ENCODE measurements around the gene ST7L. TPM values are rescaled to one million over a fixed set of nuclear protein-coding genes. Genes with fewer than 3 reads are reported as not detected.

Gene ST7L
- total and polyA plus RNA-seq, 2 experiments from 2014 or later = 9.2 to 14.2 TPM

- peaks cover 81% of the 10 kb centered on the region for H4K20me1 ChIP-seq (ENCODE audit: insufficient read depth, poor library complexity, severe bottlenecking)
- 98% methylated on average over 2 of the region's 2 CpGs for whole genome bisulfite sequencing (ENCODE audit: low lambda C conversion rate, missing lambda C conversion rate)
- peaks cover 90% of the 10 kb centered on the region for H3K79me2 ChIP-seq
Observed at GRCh38 chr1:112636056-112636455, 17.1 kb upstream of the ST7L start.

GRCh38 chr1:112634367-112634766 lies 15.4 kb upstream of the ST7L start:
- H2AFZ ChIP-seq = no peak overlapping the region
- H3K4me2 ChIP-seq = peak overlapping the region; percentile 38
- peaks cover 33% of the 10 kb centered on the region for H3K4me1 ChIP-seq (ENCODE audit: insufficient read depth)
- no peaks in the 10 kb centered on the region for H3K9me2 ChIP-seq (replicated peaks; ENCODE audit: insufficient read depth)
- H3K27ac ChIP-seq = no peak overlapping the region
- no peaks in the 10 kb centered on the region for H3K9me3 ChIP-seq (ENCODE audit: low read depth)
- no peak overlapping the region for H3K4me3 ChIP-seq
- peaks cover 100% of the 10 kb centered on the region for H3K79me2 ChIP-seq
- no peak for DNase-seq (ENCODE audit: low spot score)
- peaks cover 94% of the 10 kb centered on the region for H4K20me1 ChIP-seq (ENCODE audit: insufficient read depth, poor library complexity, severe bottlenecking)
- no peaks in the 10 kb centered on the region for H3K27me3 ChIP-seq
- no peak for TF ChIP-seq EZH2phosphoT487 (IDR thresholded peaks at IDR 0.05; ENCODE audit: low read depth, severe bottlenecking, unreplicated experiment)
- TF ChIP-seq, protein P1, sequence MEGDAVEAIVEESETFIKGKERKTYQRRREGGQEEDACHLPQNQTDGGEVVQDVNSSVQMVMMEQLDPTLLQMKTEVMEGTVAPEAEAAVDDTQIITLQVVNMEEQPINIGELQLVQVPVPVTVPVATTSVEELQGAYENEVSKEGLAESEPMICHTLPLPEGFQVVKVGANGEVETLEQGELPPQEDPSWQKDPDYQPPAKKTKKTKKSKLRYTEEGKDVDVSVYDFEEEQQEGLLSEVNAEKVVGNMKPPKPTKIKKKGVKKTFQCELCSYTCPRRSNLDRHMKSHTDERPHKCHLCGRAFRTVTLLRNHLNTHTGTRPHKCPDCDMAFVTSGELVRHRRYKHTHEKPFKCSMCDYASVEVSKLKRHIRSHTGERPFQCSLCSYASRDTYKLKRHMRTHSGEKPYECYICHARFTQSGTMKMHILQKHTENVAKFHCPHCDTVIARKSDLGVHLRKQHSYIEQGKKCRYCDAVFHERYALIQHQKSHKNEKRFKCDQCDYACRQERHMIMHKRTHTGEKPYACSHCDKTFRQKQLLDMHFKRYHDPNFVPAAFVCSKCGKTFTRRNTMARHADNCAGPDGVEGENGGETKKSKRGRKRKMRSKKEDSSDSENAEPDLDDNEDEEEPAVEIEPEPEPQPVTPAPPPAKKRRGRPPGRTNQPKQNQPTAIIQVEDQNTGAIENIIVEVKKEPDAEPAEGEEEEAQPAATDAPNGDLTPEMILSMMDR (IDR thresholded peaks at IDR 0.05; ENCODE audit: poor library complexity) = no peak
- TF ChIP-seq EZH2 (IDR thresholded peaks at IDR 0.05; ENCODE audit: borderline replicate concordance) = no peak
- no peaks in the 10 kb centered on the region for H3K36me3 ChIP-seq (replicated peaks; ENCODE audit: insufficient read depth, low read depth)

More at GRCh38 chr1:112636056-112636455, 17.1 kb upstream of the ST7L start:
- H3K4me3 ChIP-seq = no peak overlapping the region
- H3K4me2 ChIP-seq = no peak overlapping the region
- H3K27ac ChIP-seq = no peak overlapping the region
- H3K36me3 ChIP-seq (replicated peaks; ENCODE audit: insufficient read depth, low read depth) = no peaks in the 10 kb centered on the region
- peaks cover 33% of the 10 kb centered on the region for H3K4me1 ChIP-seq (ENCODE audit: insufficient read depth)
- H2AFZ ChIP-seq = no peak overlapping the region
- no peaks in the 10 kb centered on the region for H3K9me3 ChIP-seq (ENCODE audit: low read depth)
- no peak for TF ChIP-seq EZH2 (IDR thresholded peaks at IDR 0.05; ENCODE audit: borderline replicate concordance)
- no peaks in the 10 kb centered on the region for H3K9me2 ChIP-seq (replicated peaks; ENCODE audit: insufficient read depth)
- no peak for DNase-seq (ENCODE audit: low spot score)
- no peaks in the 10 kb centered on the region for H3K27me3 ChIP-seq

- DNase-seq (ENCODE audit: low spot score) = no peak
- peaks cover 94% of the 10 kb centered on the region for H4K20me1 ChIP-seq (ENCODE audit: insufficient read depth, poor library complexity, severe bottlenecking)
- H3K4me1 ChIP-seq (ENCODE audit: insufficient read depth) = peaks cover 33% of the 10 kb centered on the region
Observed at GRCh38 chr1:112633628-112634027, 14.7 kb upstream of the ST7L start.

GRCh38 chr1:112629256-112629655 lies 10.3 kb upstream of the ST7L start:
- Histone ChIP-seq H3K79me2 (peaks cover 100% of the 10 kb centered on the region), H3K9me2 (replicated peaks; ENCODE audit: insufficient read depth) (no peaks in the 10 kb centered on the region), H3K4me2 (no peak overlapping the region), H3K27me3 (no peaks in the 10 kb centered on the region), H3K36me3 (replicated peaks; ENCODE audit: insufficient read depth, low read depth) (no peaks in the 10 kb centered on the region), H3K9me3 (ENCODE audit: low read depth) (no peaks in the 10 kb centered on the region), H4K20me1 (ENCODE audit: insufficient read depth, poor library complexity, severe bottlenecking) (peaks cover 97% of the 10 kb centered on the region), H3K4me3 (no peak overlapping the region), H3K4me1 (ENCODE audit: insufficient read depth) (peaks cover 3% of the 10 kb centered on the region), H3K27ac (no peak overlapping the region), H2AFZ (no peak overlapping the region)
- DNase-seq (ENCODE audit: low spot score) = no peak
- TF ChIP-seq, protein P1 (IDR thresholded peaks at IDR 0.05; ENCODE audit: poor library complexity) = no peak
- TF ChIP-seq EZH2 (IDR thresholded peaks at IDR 0.05; ENCODE audit: borderline replicate concordance) (no peak), EZH2phosphoT487 (IDR thresholded peaks at IDR 0.05; ENCODE audit: low read depth, severe bottlenecking, unreplicated experiment) (no peak)

More at GRCh38 chr1:112633628-112634027, 14.7 kb upstream of the ST7L start:
- no peak for TF ChIP-seq EZH2phosphoT487 (IDR thresholded peaks at IDR 0.05; ENCODE audit: low read depth, severe bottlenecking, unreplicated experiment)
- TF ChIP-seq, protein P1 (IDR thresholded peaks at IDR 0.05; ENCODE audit: poor library complexity) = no peak
- no peak for TF ChIP-seq EZH2 (IDR thresholded peaks at IDR 0.05; ENCODE audit: borderline replicate concordance)
- Histone ChIP-seq H3K27ac (no peak overlapping the region), H3K27me3 (no peaks in the 10 kb centered on the region), H3K4me3 (no peak overlapping the region), H3K79me2 (peaks cover 100% of the 10 kb centered on the region), H3K9me3 (ENCODE audit: low read depth) (no peaks in the 10 kb centered on the region), H3K4me2 (no peak overlapping the region), H3K36me3 (replicated peaks; ENCODE audit: insufficient read depth, low read depth) (no peaks in the 10 kb centered on the region), H3K9me2 (replicated peaks; ENCODE audit: insufficient read depth) (no peaks in the 10 kb centered on the region), H2AFZ (no peak overlapping the region)
- WGBS (ENCODE audit: low lambda C conversion rate, missing lambda C conversion rate) = 89% methylated on average over 2 of the region's 2 CpGs
